Gastroesophageal sphincter (tissue), 4 donors: ENCODE data around the gene MTERF4. TPM values are rescaled to one million over a fixed set of nuclear protein-coding genes. Genes with fewer than 3 reads are reported as not detected.

Experiments
- ATAC-seq: fragments of 150-250 bp; one replicate; pipeline ENCODE4 v1.9.1; 2016; ENCODE audit warnings: mild to moderate bottlenecking, moderate library complexity
- H3K27ac ChIP-seq, 4 donors: fragments of 200-600 bp; sonication (generic) in 3 of 4; 1 replicate in 3 of 4; 2 replicates in 1 of 4; pipeline ENCODE4 v1.5.1; 2016 to 2019
- H3K27me3 ChIP-seq: fragments of 200-600 bp; sonication (generic); one replicate; pipeline ENCODE4 v1.5.1; 2019
- H3K36me3 ChIP-seq, 2 donors: fragments of 200-600 bp; sonication (generic); one replicate each; pipeline ENCODE4 v1.5.1; 2019; ENCODE audit warnings: control low read depth in 1 of 2
- H3K4me1 ChIP-seq, 3 donors: fragments of 200-600 bp; sonication (generic); 1 replicate in 2 of 3; 2 replicates in 1 of 3; pipeline ENCODE4 v1.5.1; 2016 to 2019; ENCODE audit warnings: control low read depth in 2 of 3
- H3K4me3 ChIP-seq, 2 donors: fragments of 200-600 bp; sonication (generic); one replicate each; pipeline ENCODE4 v1.5.1; 2019; ENCODE audit warnings: mild to moderate bottlenecking in 1 of 2, moderate library complexity in 1 of 2
- H3K9me3 ChIP-seq, 3 donors: fragments of 200-600 bp; sonication (generic); one replicate each; pipeline ENCODE4 v1.5.1; 2017 to 2019; ENCODE audit warnings: control low read depth in 2 of 3
- EP300 ChIP-seq: sonication (generic); formaldehyde crosslinking; IDR thresholded peaks from one replicate; pipeline ENCODE4 v1.6.1; 2017; ENCODE audit warnings: antibody characterized with exemption, mild to moderate bottlenecking
- POLR2A ChIP-seq, 2 donors: fragments of 450-650 bp; IDR thresholded peaks; one replicate each; pipeline ENCODE4 v1.6.1; 2017; ENCODE audit warnings: antibody characterized with exemption in 2 of 2, mild to moderate bottlenecking in 2 of 2, moderate library complexity in 1 of 2
- POLR2AphosphoS5 ChIP-seq: sonication (generic); formaldehyde crosslinking; IDR thresholded peaks from one replicate; pipeline ENCODE4 v1.6.1; 2017; ENCODE audit warnings: antibody characterized with exemption
- WGBS, 2 donors: methylation state at CpG; one replicate each; pipeline ENCODE4 v1.1.5; 2018; ENCODE audit warnings: low coverage in 1 of 2; 5-methylcytosine and 5-hydroxymethylcytosine counted together
- small RNA-seq, 4 donors: library from RNA; depleted of rRNA; stranded (forward); fragments of <200 nt; gene quantifications; one replicate each; pipeline ENCODE3, GENCODE V24; 2016
- total RNA-seq, 4 donors: library from RNA; depleted of rRNA; stranded (reverse); fragments of >200 nt; gene quantifications; one replicate each; pipeline ENCODE4 v1.1.0, GENCODE V29; 2016
- TF ChIP-seq, protein P1 (sequence below), 4 experiments: fragments of 200-600 bp in 2 of 4; fragments of 450-650 bp in 2 of 4; sonication (generic) in 1 of 4; IDR thresholded peaks; one replicate each; pipeline ENCODE4 v1.5.1; 2017 to 2019; ENCODE audit warnings: antibody characterized with exemption in 4 of 4, mild to moderate bottlenecking in 2 of 4, moderate library complexity in 2 of 4

The MTERF4 gene
- total RNA-seq, 4 donors from 2014 or later, result 27.1 to 33.0 (median 32.1) TPM

GRCh38 chr2:241048949-241049343 is 53.1 kb downstream of the MTERF4 start:
- peaks cover 4% of the 10 kb centered on the region for H3K27me3 ChIP-seq
- no peak for ATAC-seq
- no peak overlapping the region for H3K4me3 ChIP-seq
- no peak overlapping the region for H3K27ac ChIP-seq
- peaks cover 0 to 14% (median 0%) of the 10 kb centered on the region in 3 donors for H3K9me3 ChIP-seq
- no peaks in the 10 kb centered on the region for H3K4me1 ChIP-seq
- TF ChIP-seq POLR2A (IDR thresholded peaks at IDR 0.05), result no peak
- 67 to 93% methylated on average over 1 to 3 of the region's 11 CpGs for WGBS, 2 donors
- H3K36me3 ChIP-seq, result peaks cover 0 to 62% of the 10 kb centered on the region in 2 donors

GRCh38 chr2:241048149-241048948 is 53.7 kb downstream of the MTERF4 start:
- H3K4me1 ChIP-seq, result no peaks in the 10 kb centered on the region
- 91% methylated on average over 8 of the region's 30 CpGs; no CpG with 5 or more reads in 1 of the 2 donors for WGBS, 2 donors
- no peak overlapping the region for H3K4me3 ChIP-seq
- peaks cover 4% of the 10 kb centered on the region for H3K27me3 ChIP-seq
- ATAC-seq, result no peak
- TF ChIP-seq, protein P1, sequence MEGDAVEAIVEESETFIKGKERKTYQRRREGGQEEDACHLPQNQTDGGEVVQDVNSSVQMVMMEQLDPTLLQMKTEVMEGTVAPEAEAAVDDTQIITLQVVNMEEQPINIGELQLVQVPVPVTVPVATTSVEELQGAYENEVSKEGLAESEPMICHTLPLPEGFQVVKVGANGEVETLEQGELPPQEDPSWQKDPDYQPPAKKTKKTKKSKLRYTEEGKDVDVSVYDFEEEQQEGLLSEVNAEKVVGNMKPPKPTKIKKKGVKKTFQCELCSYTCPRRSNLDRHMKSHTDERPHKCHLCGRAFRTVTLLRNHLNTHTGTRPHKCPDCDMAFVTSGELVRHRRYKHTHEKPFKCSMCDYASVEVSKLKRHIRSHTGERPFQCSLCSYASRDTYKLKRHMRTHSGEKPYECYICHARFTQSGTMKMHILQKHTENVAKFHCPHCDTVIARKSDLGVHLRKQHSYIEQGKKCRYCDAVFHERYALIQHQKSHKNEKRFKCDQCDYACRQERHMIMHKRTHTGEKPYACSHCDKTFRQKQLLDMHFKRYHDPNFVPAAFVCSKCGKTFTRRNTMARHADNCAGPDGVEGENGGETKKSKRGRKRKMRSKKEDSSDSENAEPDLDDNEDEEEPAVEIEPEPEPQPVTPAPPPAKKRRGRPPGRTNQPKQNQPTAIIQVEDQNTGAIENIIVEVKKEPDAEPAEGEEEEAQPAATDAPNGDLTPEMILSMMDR (IDR thresholded peaks at IDR 0.05), result no peak
- no peak for TF ChIP-seq POLR2AphosphoS5
- TF ChIP-seq POLR2A (IDR thresholded peaks at IDR 0.05), result no peak
- no peak for TF ChIP-seq EP300
- H3K36me3 ChIP-seq, result peaks cover 0 to 56% of the 10 kb centered on the region in 2 donors
- no peak overlapping the region for H3K27ac ChIP-seq
- peaks cover 0 to 14% (median 0%) of the 10 kb centered on the region in 3 donors for H3K9me3 ChIP-seq

DNA sequence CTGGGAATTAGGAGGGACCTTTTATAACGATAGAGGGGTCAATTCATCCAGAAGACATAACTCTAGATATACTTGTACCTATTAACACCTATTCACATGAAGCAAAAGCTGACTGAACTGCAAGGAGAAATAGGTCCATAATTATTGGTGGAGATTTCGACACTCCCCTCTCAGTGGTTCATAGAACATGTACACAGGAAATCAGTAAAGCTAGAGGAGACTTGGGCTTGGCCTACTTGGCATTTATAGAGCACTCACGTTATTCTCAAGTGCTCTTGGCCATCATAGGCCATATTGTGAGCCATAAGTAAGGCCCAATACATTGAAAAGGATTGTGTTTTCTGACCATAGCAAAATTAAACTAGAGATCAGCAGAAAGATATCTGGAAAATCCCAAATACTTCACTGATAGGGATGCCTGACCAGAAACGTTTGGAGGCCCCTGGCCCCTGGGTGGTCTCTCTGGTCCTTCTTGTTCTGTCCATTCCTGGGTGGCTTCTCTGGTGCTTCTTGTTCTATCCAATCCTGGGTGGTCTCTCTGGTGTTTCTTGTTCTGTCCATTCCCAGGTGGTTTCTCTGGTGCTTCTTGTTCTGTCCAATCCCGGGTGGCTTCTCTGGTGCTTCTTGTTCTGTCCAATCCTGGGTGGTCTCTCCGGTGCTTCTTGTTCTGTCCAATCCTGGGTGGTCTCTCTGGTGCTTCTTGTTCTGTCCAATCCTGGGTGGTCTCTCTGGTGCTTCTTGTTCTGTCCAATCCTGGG is 54.7 kb downstream of the MTERF4 start:
- Histone ChIP-seq H3K4me3 (no peak overlapping the region), H3K4me1 (no peaks in the 10 kb centered on the region), H3K36me3 (peaks cover 0 to 48% of the 10 kb centered on the region in 2 donors), H3K27ac (no peak overlapping the region), H3K27me3 (peaks cover 4% of the 10 kb centered on the region), H3K9me3 (peaks cover 0 to 14% (median 0%) of the 10 kb centered on the region in 3 donors)
- no peak for ATAC-seq
- WGBS, 2 donors, result 57 to 66% methylated on average over 4 to 6 of the region's 6 CpGs
- TF ChIP-seq EP300 (no peak), POLR2A (IDR thresholded peaks at IDR 0.05) (no peak), POLR2AphosphoS5 (no peak)
- TF ChIP-seq, protein P1 (IDR thresholded peaks at IDR 0.05), result no peak

Small RNA genes within 50 kb of the gene (small RNA-seq; reads per million reads assigned to genes)
- gene AC005237.2, result 0 reads per million in 4 donors

Other genes starting within 250 kb of the MTERF4 start
- gene AGXT, start 233.5 kb downstream of the MTERF4 start, total RNA-seq, result not detected
- gene MAB21L4, start 206.1 kb downstream of the MTERF4 start, total RNA-seq, result 1 to 10 TPM in 1 of 4 donors, under 1 TPM in 2, not detected in 1; 0.27 to 9.7 (median 0.77) TPM
- gene CROCC2, start 196.0 kb downstream of the MTERF4 start, total RNA-seq, result not detected
- 10 to 100 TPM in 2 of 4 donors, 1 to 10 TPM in 2; 8.3 to 29.9 (median 14.6) TPM for gene SNED1, start 103.7 kb downstream of the MTERF4 start, total RNA-seq
- 1 to 10 TPM; 1.6 to 6.5 (median 4.4) TPM for gene PASK, start 47.2 kb upstream of the MTERF4 start, total RNA-seq
- 10 to 100 TPM; 62.3 to 90.7 (median 73.3) TPM for gene PPP1R7, start 48.2 kb upstream of the MTERF4 start, total RNA-seq
- gene ANO7, start 86.4 kb upstream of the MTERF4 start, total RNA-seq, result under 1 TPM; 0.16 to 0.81 (median 0.53) TPM
- 100 to 1,000 TPM; 279 to 367 (median 295) TPM for gene HDLBP, start 213.4 kb upstream of the MTERF4 start, total RNA-seq
- 100 to 1,000 TPM; 317 to 360 (median 330) TPM for gene SEPTIN2, start 213.6 kb upstream of the MTERF4 start, total RNA-seq